Measurements from ENCODE around the gene PPM1E.
"Not testable (repeated sequence)": the region's sequence is repeated elsewhere in the genome, so short reads cannot be mapped to it uniquely, and the experiment has no call there.

PPM1E gene

DNA sequence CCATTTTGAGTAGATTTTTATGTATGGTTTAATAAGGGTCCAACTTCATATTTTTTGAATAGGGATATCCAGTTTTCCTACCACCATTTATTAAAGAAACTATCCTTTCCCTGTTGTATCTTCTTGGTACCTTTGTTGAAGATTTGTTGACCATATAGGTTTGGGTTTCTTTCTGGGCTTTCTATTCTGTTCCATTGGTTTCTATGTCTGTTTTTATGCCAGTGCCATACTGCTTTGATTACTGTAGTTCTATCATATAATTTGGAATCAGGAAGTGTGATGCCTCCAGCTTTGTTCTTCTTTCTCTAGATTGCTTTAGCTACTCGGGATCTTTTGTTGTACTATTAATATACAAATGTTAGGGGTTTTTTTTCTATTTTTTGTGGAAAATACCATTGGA lies 46.5 kb downstream of the PPM1E start:
- no peak for TF ChIP-seq ZNF274 (IDR thresholded peaks at IDR 0.05; ENCODE audit: low read depth, low read length)
- no peak overlapping the region for H3K4me3 ChIP-seq (ENCODE audit: low read length)

DNA sequence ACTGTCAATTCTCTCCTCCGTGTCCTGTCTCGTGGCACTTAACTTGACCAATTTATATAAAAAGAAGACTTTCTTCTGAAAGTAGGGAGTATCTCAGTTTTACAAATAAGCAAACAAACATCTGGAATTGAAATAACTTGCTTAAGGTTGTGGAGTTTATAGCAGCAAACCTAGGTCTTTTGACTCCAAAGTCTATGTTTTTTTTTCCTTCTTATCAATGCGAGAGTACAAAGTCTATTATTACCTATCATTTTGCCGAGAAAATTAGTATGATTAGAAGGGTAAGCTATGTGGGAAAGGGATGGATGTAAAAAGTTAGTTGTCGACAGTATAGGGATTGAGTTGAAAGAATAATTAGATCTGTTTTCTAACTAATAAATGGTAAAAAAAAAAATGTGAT lies 50.4 kb downstream of the PPM1E start:
- no peak for TF ChIP-seq ZNF274 (IDR thresholded peaks at IDR 0.05; ENCODE audit: low read depth, low read length)
- no peak overlapping the region for H3K4me3 ChIP-seq (ENCODE audit: low read length)

GRCh38 chr17:58808609-58809563 lies 53.2 kb downstream of the PPM1E start:
- H3K4me3 ChIP-seq (ENCODE audit: low read length): no peak overlapping the region
- no peak for TF ChIP-seq ZNF274 (IDR thresholded peaks at IDR 0.05; ENCODE audit: low read depth, low read length)

DNA sequence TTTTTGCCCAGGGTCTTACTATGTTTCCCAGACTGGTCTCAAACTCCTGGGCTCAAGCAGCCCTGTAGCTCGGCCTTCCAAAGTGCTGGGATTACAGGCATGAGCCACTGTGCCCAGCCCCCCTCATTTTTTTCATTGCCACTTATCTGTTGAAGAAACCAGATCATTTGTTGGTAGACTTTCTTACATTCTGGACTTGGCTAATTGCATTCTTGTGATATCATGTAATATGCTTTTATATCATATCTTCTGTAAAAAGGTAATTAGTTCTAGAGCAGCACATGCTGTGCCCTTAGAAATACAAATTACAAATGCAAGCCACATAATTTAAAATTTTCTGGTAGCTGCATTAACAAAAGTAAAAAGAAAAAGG lies 53.9 kb downstream of the PPM1E start:
- no peak for TF ChIP-seq ZNF274 (IDR thresholded peaks at IDR 0.05; ENCODE audit: low read depth, low read length)
- H3K4me3 ChIP-seq (ENCODE audit: low read length): no peak overlapping the region

GRCh38 chr17:58811290-58811689 lies 55.6 kb downstream of the PPM1E start:
- TF ChIP-seq ZNF274 (IDR thresholded peaks at IDR 0.05; ENCODE audit: low read depth, low read length): no peak
- H3K4me3 ChIP-seq (ENCODE audit: low read length): no peak overlapping the region

DNA sequence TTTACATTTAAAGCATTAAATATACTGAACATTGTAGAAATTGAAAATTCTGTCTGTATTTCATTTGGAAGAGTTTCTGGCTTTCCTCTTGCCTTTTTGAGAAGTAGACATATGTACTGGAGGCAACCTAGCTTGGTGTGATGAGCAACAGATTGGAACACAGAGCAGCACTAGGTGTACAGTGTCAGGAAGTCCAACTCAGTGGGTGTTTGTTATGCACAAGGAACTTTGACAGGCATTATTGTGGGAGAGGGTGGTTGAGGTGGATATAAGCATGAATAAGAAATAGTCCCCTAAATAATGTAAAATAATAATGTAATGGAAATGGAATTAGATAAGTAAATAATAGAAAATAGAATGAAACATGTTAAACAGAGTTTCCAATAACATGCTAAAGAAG lies 58.1 kb downstream of the PPM1E start:
- no peak overlapping the region for H3K4me3 ChIP-seq (ENCODE audit: low read length)
- no peak for TF ChIP-seq ZNF274 (IDR thresholded peaks at IDR 0.05; ENCODE audit: low read depth, low read length)

GRCh38 chr17:58818654-58819053 lies 63.0 kb downstream of the PPM1E start:
- H3K4me3 ChIP-seq (ENCODE audit: low read length): no peak overlapping the region
- no peak for TF ChIP-seq ZNF274 (IDR thresholded peaks at IDR 0.05; ENCODE audit: low read depth, low read length)

GRCh38 chr17:58822148-58823050 lies 66.7 kb downstream of the PPM1E start:
- H3K4me3 ChIP-seq (ENCODE audit: low read length): no peak overlapping the region
- TF ChIP-seq ZNF274 (IDR thresholded peaks at IDR 0.05; ENCODE audit: low read depth, low read length): no peak

DNA sequence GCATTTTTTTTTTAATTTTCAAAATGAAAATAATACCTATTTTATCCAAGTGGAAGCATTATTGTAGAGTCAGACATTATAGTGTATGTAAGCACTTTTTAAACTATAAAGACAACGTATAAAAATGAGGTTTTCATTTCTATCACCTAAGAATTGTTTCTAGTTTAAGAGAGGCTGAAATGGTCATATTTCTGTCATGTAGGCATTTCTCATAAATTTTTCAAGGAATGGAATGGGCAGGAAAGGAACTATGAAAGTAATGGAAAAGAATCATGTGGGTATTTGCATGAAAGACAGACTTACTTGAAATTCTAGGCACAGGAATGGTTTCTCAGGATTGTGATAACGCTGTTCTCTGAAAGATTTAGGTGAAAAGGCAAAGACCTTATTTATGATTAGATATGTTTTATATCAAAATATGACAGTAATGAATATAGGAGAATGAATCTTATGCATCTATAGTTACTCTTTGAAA lies 67.4 kb downstream of the PPM1E start:
- TF ChIP-seq ZNF274 (IDR thresholded peaks at IDR 0.05; ENCODE audit: low read depth, low read length): no peak
- no peak overlapping the region for H3K4me3 ChIP-seq (ENCODE audit: low read length)

DNA sequence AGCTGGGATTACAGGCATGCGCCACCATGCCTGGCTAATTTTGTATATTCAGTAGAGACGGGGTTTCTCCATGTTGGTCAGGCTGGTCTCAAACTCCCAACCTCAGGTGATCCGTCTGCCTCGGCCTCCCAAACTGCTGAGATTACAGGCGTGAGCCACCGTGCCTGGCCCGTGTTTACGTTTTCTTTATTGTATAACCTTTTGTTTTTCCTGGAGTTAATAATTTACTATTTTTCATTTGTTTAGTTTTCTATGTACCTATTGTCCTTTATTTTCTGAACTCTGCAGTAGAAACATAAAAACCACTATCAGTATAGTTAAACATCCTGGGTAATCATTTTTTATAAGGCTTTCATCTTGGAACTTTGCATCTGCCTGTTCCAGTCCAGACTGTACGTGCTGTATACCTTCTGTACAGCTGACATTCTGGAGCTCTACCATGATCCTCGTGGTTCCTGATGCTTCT lies 73.6 kb downstream of the PPM1E start:
- no peak overlapping the region for H3K4me3 ChIP-seq (ENCODE audit: low read length)
- no peak for TF ChIP-seq ZNF274 (IDR thresholded peaks at IDR 0.05; ENCODE audit: low read depth, low read length)

DNA sequence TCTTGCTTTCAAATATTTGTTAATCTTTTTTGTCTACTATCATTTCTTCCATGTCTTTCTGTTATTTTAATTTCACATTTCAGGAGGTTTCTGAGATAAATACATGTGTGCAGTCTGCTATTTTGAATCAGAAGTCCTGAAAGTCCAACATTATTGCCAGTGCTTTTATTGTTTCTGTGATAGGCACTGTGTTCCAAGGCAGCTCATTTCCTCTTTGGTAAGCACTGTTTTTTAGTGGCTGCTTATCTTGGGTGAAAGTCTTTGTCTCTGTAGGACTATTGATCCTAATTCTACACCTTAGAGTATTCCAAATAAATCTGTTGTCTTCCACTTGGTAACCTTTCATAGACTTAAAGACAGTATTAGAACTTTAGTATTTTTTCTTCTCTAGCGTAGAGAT lies 76.1 kb downstream of the PPM1E start:
- no peak for TF ChIP-seq ZNF274 (IDR thresholded peaks at IDR 0.05; ENCODE audit: low read depth, low read length)
- no peak overlapping the region for H3K4me3 ChIP-seq (ENCODE audit: low read length)

DNA sequence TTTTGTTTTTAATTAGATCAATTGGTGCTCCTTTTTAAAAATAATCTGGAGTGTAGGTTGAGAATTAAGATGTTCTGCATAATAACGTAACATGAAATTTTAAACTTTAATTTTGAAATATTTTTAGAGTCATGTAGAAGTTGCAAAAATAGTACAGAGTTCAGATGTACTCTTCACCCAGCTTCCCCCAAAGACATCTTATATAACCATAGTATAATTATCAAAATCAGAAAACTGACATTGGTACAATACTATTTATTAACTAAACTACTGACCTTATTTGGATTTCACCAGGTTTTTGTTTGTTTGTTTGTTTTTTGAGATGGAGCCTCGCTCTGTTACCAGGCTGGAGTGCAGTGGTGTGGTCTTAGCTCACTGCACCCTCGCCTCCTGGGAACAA lies 76.9 kb downstream of the PPM1E start:
- no peak for TF ChIP-seq ZNF274 (IDR thresholded peaks at IDR 0.05; ENCODE audit: low read depth, low read length)
- no peak overlapping the region for H3K4me3 ChIP-seq (ENCODE audit: low read length)

- TF ChIP-seq ZNF274 (IDR thresholded peaks at IDR 0.05; ENCODE audit: low read depth, low read length): no peak
- no peak overlapping the region for H3K4me3 ChIP-seq (ENCODE audit: low read length)
Measured at GRCh38 chr17:58837699-58838098, 82.0 kb downstream of the PPM1E start.

DNA sequence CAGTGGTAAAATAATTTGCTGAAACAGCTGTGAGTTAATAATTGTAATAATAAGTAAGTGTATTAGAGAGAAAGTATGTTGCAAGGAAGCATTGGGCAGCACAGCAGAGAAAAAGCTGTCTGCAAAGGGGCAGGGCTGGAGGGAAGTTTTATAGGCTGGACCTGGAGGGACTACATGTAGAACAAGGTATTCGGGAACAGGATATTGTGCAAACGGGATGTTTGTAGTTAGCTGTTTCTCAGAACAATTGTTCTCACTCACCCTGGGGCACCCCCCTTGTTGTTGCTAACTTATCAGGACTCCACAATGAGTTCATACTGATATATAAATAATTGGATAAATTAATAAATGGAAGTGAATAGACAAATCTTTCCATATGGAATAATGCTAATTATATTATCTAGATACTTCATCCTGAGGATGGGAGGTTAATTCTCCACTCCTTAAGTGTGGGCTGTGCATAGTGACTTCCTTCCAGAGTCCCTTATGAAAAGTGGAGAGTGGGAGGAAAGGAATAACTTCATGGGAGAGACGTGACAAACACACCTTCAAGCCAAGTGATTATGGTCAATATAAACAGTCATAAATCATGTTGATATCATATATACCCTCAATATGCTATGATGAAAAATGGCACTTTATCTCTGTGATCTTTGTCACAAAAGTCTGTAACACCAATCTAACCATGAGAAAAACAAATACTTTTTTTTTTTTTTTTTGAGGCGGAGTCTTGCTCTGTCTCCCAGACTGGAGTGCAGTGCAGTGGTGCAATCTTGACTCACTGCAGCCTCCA lies 85.4 kb downstream of the PPM1E start:
- H3K4me3 ChIP-seq (ENCODE audit: low read length): no peak overlapping the region
- no peak for TF ChIP-seq ZNF274 (IDR thresholded peaks at IDR 0.05; ENCODE audit: low read depth, low read length)

GRCh38 chr17:58846413-58846812 lies 90.8 kb downstream of the PPM1E start:
- not testable (repeated sequence) for H3K4me3 ChIP-seq (ENCODE audit: low read length)

- H3K4me3 ChIP-seq (ENCODE audit: low read length): not testable (repeated sequence)
Measured at GRCh38 chr17:58850106-58850505, 94.5 kb downstream of the PPM1E start.
